ENCODE data around the gene EMC9.

EMC9 gene

DNA sequence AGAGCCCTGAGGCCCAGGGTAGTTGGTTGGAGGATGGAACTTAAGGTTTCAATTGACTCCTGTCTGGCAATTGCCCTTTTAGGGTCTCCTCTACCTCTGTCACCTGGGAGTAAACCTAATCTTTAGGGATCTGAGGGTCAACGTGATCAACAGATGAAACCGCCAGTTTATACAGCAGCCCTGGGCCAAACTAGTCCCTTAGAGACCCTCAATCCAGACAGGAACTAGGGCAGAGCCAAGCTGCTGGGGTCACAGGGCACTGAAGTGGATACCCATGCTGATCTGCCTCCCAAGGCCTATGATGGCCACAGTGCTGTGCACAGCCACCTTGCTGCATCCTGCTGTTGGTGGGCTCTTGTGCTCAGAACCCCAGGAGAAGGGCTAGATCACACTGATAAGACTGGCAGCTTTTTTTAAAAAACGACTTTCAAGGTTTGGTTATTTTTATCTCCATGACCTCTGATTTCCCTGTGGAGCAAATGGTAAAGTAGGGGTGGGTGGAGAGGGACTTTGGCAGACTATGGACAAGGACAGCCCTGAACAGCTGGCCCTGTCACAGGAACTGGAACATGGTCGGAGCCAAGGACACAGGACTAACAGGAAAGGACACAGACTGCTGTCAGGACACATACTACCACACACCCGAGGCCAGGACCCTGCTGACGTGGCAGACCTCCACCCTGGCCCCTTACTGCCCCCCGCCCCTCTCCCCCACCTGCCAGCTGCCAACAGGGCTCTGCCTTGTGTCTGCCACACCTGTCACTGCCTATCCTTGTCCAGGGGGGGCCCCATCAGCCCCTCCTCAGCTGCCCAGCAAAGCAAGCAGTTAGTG is 10.5 kb downstream of the EMC9 start:
- H3K9me3 ChIP-seq (ENCODE audit: insufficient read depth, low read depth, low read length) = no peaks in the 10 kb centered on the region
- peak overlapping the region; percentile 17 for H3K9ac ChIP-seq (ENCODE audit: low read depth, low read length, poor library complexity, severe bottlenecking)

DNA sequence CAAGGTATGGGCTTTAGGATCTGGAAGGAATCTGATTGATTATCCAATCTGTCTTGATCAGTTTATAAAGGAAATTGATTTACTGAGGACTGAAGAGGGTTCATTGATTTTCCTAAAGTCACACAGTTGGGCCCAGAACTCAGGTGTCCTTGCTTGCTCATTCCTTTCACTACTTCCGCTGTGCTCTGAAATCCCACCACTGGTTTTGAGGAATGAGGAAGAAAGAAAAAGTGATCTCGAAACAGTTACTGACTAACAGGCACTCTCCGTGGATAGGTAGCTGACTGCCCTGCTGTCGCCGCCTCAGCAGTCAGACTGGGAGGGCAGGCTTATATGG is 11.0 kb downstream of the EMC9 start, which contains the start of gene FITM1:
FITM1 (plus strand) TSS at position 280 of the 337 bp plus-strand sequence. CDS start 905 bp downstream, outside the sequence.
- Histone ChIP-seq H3K9ac (ENCODE audit: low read depth, low read length, poor library complexity, severe bottlenecking) (peak within 1 kb of the TSS; percentile 17), H3F3A (ENCODE audit: low read depth) (no peaks in the 10 kb centered on the region), H3K4me1 (ENCODE audit: insufficient read depth, low read length, poor library complexity, severe bottlenecking) (peaks cover 19% of the 10 kb centered on the region), H2AFZ (ENCODE audit: low read length) (no peak within 1 kb of the TSS), H3K9me2 (replicated peaks; ENCODE audit: low read depth, low read length) (no peaks in the 10 kb centered on the region), H3K27me3 (ENCODE audit: insufficient read depth, low read length, poor library complexity, severe bottlenecking) (no peaks in the 10 kb centered on the region), H3K79me2 (ENCODE audit: insufficient read depth, low read length) (no peaks in the 10 kb centered on the region), H3K36me3 (ENCODE audit: insufficient read depth, low read length) (no peaks in the 10 kb centered on the region), H3K4me3 (ENCODE audit: low read length, poor library complexity, severe bottlenecking) (no peak within 1 kb of the TSS), H3K4me2 (ENCODE audit: low read depth, low read length, poor library complexity, severe bottlenecking) (peak within 1 kb of the TSS; percentile 12), H3K9me3 (ENCODE audit: insufficient read depth, low read depth, low read length) (no peaks in the 10 kb centered on the region), H4K20me1 (ENCODE audit: insufficient read depth, low read length, poor library complexity, severe bottlenecking) (no peaks in the 10 kb centered on the region)
- TF ChIP-seq, protein P1, sequence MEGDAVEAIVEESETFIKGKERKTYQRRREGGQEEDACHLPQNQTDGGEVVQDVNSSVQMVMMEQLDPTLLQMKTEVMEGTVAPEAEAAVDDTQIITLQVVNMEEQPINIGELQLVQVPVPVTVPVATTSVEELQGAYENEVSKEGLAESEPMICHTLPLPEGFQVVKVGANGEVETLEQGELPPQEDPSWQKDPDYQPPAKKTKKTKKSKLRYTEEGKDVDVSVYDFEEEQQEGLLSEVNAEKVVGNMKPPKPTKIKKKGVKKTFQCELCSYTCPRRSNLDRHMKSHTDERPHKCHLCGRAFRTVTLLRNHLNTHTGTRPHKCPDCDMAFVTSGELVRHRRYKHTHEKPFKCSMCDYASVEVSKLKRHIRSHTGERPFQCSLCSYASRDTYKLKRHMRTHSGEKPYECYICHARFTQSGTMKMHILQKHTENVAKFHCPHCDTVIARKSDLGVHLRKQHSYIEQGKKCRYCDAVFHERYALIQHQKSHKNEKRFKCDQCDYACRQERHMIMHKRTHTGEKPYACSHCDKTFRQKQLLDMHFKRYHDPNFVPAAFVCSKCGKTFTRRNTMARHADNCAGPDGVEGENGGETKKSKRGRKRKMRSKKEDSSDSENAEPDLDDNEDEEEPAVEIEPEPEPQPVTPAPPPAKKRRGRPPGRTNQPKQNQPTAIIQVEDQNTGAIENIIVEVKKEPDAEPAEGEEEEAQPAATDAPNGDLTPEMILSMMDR (conservative IDR thresholded peaks at IDR 0.05; ENCODE audit: low read length) = no peak
- TF ChIP-seq EZH2phosphoT487 (IDR thresholded peaks at IDR 0.05; ENCODE audit: borderline replicate concordance) = no peak

More for the DNA sequence above, 10.5 kb downstream of the EMC9 start:
- peak overlapping the region; percentile 12 for H3K4me2 ChIP-seq (ENCODE audit: low read depth, low read length, poor library complexity, severe bottlenecking)
- TF ChIP-seq EZH2phosphoT487 (IDR thresholded peaks at IDR 0.05; ENCODE audit: borderline replicate concordance) = no peak
- TF ChIP-seq, protein P1 (conservative IDR thresholded peaks at IDR 0.05; ENCODE audit: low read length) = no peak
- peaks cover 22% of the 10 kb centered on the region for H3K4me1 ChIP-seq (ENCODE audit: insufficient read depth, low read length, poor library complexity, severe bottlenecking)
- no peaks in the 10 kb centered on the region for H4K20me1 ChIP-seq (ENCODE audit: insufficient read depth, low read length, poor library complexity, severe bottlenecking)
- H3F3A ChIP-seq (ENCODE audit: low read depth) = no peaks in the 10 kb centered on the region
- no peaks in the 10 kb centered on the region for H3K36me3 ChIP-seq (ENCODE audit: insufficient read depth, low read length)
- no peaks in the 10 kb centered on the region for H3K9me2 ChIP-seq (replicated peaks; ENCODE audit: low read depth, low read length)
- no peak overlapping the region for H2AFZ ChIP-seq (ENCODE audit: low read length)
- H3K79me2 ChIP-seq (ENCODE audit: insufficient read depth, low read length) = no peaks in the 10 kb centered on the region
- no peaks in the 10 kb centered on the region for H3K27me3 ChIP-seq (ENCODE audit: insufficient read depth, low read length, poor library complexity, severe bottlenecking)
- H3K4me3 ChIP-seq (ENCODE audit: low read length, poor library complexity, severe bottlenecking) = no peak overlapping the region

DNA sequence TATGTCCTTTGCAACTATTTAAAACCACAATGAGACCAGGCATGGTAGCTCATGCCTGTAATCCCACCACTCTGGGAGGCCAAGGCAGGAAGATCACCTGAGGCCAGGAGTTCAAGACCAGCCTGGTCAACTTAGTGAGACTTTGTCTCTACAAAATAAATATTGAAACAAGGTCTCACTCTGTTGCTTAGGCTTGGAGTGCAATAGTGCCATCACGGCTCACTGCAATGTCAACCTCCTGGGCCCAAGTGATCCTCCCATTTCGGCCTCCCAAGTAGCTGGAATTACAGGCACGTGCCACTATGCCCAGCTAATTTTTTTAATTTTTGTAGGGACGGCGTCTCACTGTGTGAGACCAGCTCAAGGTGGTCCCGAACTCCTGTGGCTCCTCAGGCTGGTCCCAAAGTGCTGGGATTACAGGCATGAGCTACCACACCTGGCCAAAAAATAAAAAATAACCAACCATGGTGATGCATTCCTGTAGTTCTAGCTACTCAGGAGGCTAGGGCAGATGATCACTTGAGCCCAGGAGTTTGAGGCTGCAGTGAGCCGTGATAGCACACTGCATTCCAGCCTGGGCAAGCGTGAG is 11.9 kb downstream of the EMC9 start:
- no peaks in the 10 kb centered on the region for H3K9me2 ChIP-seq (replicated peaks; ENCODE audit: low read depth, low read length)
- H3K79me2 ChIP-seq (ENCODE audit: insufficient read depth, low read length) = no peaks in the 10 kb centered on the region
- no peak overlapping the region for H3K9ac ChIP-seq (ENCODE audit: low read depth, low read length, poor library complexity, severe bottlenecking)
- no peak overlapping the region for H2AFZ ChIP-seq (ENCODE audit: low read length)
- H3K4me1 ChIP-seq (ENCODE audit: insufficient read depth, low read length, poor library complexity, severe bottlenecking) = peaks cover 15% of the 10 kb centered on the region
- H3K27me3 ChIP-seq (ENCODE audit: insufficient read depth, low read length, poor library complexity, severe bottlenecking) = no peaks in the 10 kb centered on the region
- H3K36me3 ChIP-seq (ENCODE audit: insufficient read depth, low read length) = no peaks in the 10 kb centered on the region
- H3K4me2 ChIP-seq (ENCODE audit: low read depth, low read length, poor library complexity, severe bottlenecking) = no peak overlapping the region
- TF ChIP-seq, protein P1 (conservative IDR thresholded peaks at IDR 0.05; ENCODE audit: low read length) = no peak
- TF ChIP-seq EZH2phosphoT487 (IDR thresholded peaks at IDR 0.05; ENCODE audit: borderline replicate concordance) = no peak
- H4K20me1 ChIP-seq (ENCODE audit: insufficient read depth, low read length, poor library complexity, severe bottlenecking) = no peaks in the 10 kb centered on the region
- no peaks in the 10 kb centered on the region for H3K9me3 ChIP-seq (ENCODE audit: insufficient read depth, low read depth, low read length)
- no peaks in the 10 kb centered on the region for H3F3A ChIP-seq (ENCODE audit: low read depth)
- no peak overlapping the region for H3K4me3 ChIP-seq (ENCODE audit: low read length, poor library complexity, severe bottlenecking)
